Calu3 (cell line): ENCODE measurements around the gene FAM149B1. TPM values are rescaled to one million over a fixed set of nuclear protein-coding genes. Genes with fewer than 3 reads are reported as not detected.

ENCODE experiments used
- BruUV-seq: library from RNA; stranded (reverse); fragments of 400-500 nt; replicated peaks from 2 replicates; lab custom pipeline; 2021; lab: Mats Ljungman, UMichigan
- CTCF ChIA-PET: fragments of 300-600 bp; sonication (Branson Sonifier 250); formaldehyde crosslinking; loops from one replicate; lab custom pipeline; 2022; ENCODE audit warnings: antibody characterized with exemption; lab: Charles Lee
- DNase-seq: peaks from one replicate; pipeline ENCODE4 v3.0.0; 2022
- H3K27ac Mint-ChIP-seq: one replicate; pipeline ENCODE4 v1.8.0; 2022; ENCODE audit warnings: mixed read lengths; ENCODE audit not compliant: unreplicated experiment
- H3K27me3 Mint-ChIP-seq: one replicate; pipeline ENCODE4 v1.8.0; 2022; ENCODE audit warnings: mixed read lengths; ENCODE audit not compliant: unreplicated experiment
- H3K36me3 Mint-ChIP-seq: one replicate; pipeline ENCODE4 v1.8.0; 2022; ENCODE audit warnings: mild to moderate bottlenecking, moderate library complexity, mixed read lengths; ENCODE audit not compliant: insufficient read depth, unreplicated experiment
- H3K4me1 Mint-ChIP-seq: one replicate; pipeline ENCODE4 v1.8.0; 2022; ENCODE audit warnings: mild to moderate bottlenecking, low read depth, mixed read lengths; ENCODE audit not compliant: unreplicated experiment
- H3K4me3 Mint-ChIP-seq: one replicate; pipeline ENCODE4 v1.8.0; 2022; ENCODE audit warnings: mild to moderate bottlenecking, low read depth, moderate library complexity, mixed read lengths; ENCODE audit not compliant: unreplicated experiment
- H3K9me3 Mint-ChIP-seq: one replicate; pipeline ENCODE4 v1.8.0; 2022; ENCODE audit warnings: low read depth, mixed read lengths; ENCODE audit not compliant: unreplicated experiment
- CTCF ChIP-seq: fragments of 200-600 bp; IDR thresholded peaks from one replicate; pipeline ENCODE4 v1.8.0; 2022; ENCODE audit warnings: antibody characterized with exemption; ENCODE audit not compliant: unreplicated experiment
- intact Hi-C: fragments of 100-400 bp; cut with micrococcal nuclease; formaldehyde crosslinking; loops from one replicate; pipeline ENCODE4 v1.10.0; 2022; ENCODE audit not compliant: unreplicated experiment
- total RNA-seq: library from RNA; stranded (reverse); gene quantifications from 2 replicates; pipeline ENCODE4 v1.2.3, GENCODE V29; 2022

Gene FAM149B1
- total RNA-seq, 1 experiment from 2014 or later: 31.5 TPM

- H3K9me3 Mint-ChIP-seq: no peaks in the 10 kb centered on the region
- peaks cover 3% of the 10 kb centered on the region for H3K4me1 Mint-ChIP-seq
- peaks cover 60% of the 10 kb centered on the region for H3K36me3 Mint-ChIP-seq
- CTCF ChIA-PET: no interaction called here
- intact Hi-C loops: no loop called here
- TF ChIP-seq CTCF: no peak
- DNase-seq: no peak
- no peaks in the 10 kb centered on the region for H3K27me3 Mint-ChIP-seq
- no peak overlapping the region for H3K27ac Mint-ChIP-seq
- no TSS peak for BruUV-seq
- H3K4me3 Mint-ChIP-seq: no peak overlapping the region
Measured at GRCh38 chr10:73131301-73131700, 36.6 kb upstream of the FAM149B1 start.

GRCh38 chr10:73131913-73132686 lies 35.8 kb upstream of the FAM149B1 start:
- CTCF ChIA-PET: no interaction called here
- BruUV-seq: no TSS peak
- peaks cover 54% of the 10 kb centered on the region for H3K36me3 Mint-ChIP-seq
- no peak overlapping the region for H3K27ac Mint-ChIP-seq
- no peaks in the 10 kb centered on the region for H3K4me1 Mint-ChIP-seq
- H3K4me3 Mint-ChIP-seq: no peak overlapping the region
- intact Hi-C loops: no loop called here
- TF ChIP-seq CTCF: no peak
- no peaks in the 10 kb centered on the region for H3K27me3 Mint-ChIP-seq
- DNase-seq: no peak
- H3K9me3 Mint-ChIP-seq: no peaks in the 10 kb centered on the region

GRCh38 chr10:73134727-73135126 lies 33.2 kb upstream of the FAM149B1 start:
- Mint-ChIP-seq H3K4me1 (no peaks in the 10 kb centered on the region), H3K9me3 (no peaks in the 10 kb centered on the region), H3K4me3 (no peak overlapping the region), H3K27me3 (no peaks in the 10 kb centered on the region), H3K36me3 (peaks cover 67% of the 10 kb centered on the region), H3K27ac (no peak overlapping the region)
- CTCF ChIA-PET: no interaction called here
- intact Hi-C loops: no loop called here
- BruUV-seq: no TSS peak
- no peak for TF ChIP-seq CTCF
- no peak for DNase-seq

GRCh38 chr10:73136627-73137026 lies 31.3 kb upstream of the FAM149B1 start:
- Mint-ChIP-seq H3K4me3 (no peak overlapping the region), H3K27ac (no peak overlapping the region), H3K9me3 (no peaks in the 10 kb centered on the region), H3K36me3 (peaks cover 62% of the 10 kb centered on the region), H3K4me1 (no peaks in the 10 kb centered on the region), H3K27me3 (no peaks in the 10 kb centered on the region)
- no TSS peak for BruUV-seq
- DNase-seq: no peak
- intact Hi-C loops: no loop called here
- CTCF ChIA-PET: no interaction called here
- no peak for TF ChIP-seq CTCF
